ENCODE measurements around the gene DUSP11.

- TF ChIP-seq POLR2A (IDR thresholded peaks at IDR 0.05): no peak
- TF ChIP-seq, protein P1, sequence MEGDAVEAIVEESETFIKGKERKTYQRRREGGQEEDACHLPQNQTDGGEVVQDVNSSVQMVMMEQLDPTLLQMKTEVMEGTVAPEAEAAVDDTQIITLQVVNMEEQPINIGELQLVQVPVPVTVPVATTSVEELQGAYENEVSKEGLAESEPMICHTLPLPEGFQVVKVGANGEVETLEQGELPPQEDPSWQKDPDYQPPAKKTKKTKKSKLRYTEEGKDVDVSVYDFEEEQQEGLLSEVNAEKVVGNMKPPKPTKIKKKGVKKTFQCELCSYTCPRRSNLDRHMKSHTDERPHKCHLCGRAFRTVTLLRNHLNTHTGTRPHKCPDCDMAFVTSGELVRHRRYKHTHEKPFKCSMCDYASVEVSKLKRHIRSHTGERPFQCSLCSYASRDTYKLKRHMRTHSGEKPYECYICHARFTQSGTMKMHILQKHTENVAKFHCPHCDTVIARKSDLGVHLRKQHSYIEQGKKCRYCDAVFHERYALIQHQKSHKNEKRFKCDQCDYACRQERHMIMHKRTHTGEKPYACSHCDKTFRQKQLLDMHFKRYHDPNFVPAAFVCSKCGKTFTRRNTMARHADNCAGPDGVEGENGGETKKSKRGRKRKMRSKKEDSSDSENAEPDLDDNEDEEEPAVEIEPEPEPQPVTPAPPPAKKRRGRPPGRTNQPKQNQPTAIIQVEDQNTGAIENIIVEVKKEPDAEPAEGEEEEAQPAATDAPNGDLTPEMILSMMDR (IDR thresholded peaks at IDR 0.05): no peak
- no peak for TF ChIP-seq POLR2AphosphoS5 (IDR thresholded peaks at IDR 0.05; ENCODE audit: insufficient read depth in 1 of 2, low read depth in 1 of 2)
These were observed 7.1 kb downstream of the DUSP11 start for GRCh38 chr2:73772819-73773218.
